ENCODE data around the gene DLGAP5. TPM values are rescaled to one million over a fixed set of nuclear protein-coding genes. Genes with fewer than 3 reads are reported as not detected.

Gene DLGAP5
- total and polyA plus RNA-seq, 8 donors, result 1.8 to 57.3 (median 23.0) TPM

DNA sequence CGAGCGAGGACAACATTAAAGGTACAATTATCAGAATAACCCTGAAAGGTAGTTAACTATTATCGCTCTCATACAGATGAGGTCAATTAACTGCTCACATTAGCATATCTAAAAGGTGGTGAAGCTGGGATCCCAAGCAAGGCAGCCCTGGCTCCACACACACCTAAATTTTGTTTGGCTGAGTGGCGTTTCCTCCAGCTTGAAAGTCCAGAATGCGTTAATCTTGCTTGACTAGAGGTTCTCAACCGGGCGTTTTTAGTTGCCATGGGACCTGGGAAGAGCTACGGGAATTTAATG lies 531 bp downstream of the DLGAP5 start:
- DNase-seq, result no peak
- Histone ChIP-seq H3K27ac (no peak overlapping the region), H3K9me3 (no peaks in the 10 kb centered on the region), H3K27me3 (no peaks in the 10 kb centered on the region), H3K36me3 (no peaks in the 10 kb centered on the region), H3K4me3 (peak overlapping the region; percentile 52 to 57), H3K4me1 (peaks cover 4 to 17% of the 10 kb centered on the region in 2 donors)
- ATAC-seq, result no peak
- TF ChIP-seq, protein P1, sequence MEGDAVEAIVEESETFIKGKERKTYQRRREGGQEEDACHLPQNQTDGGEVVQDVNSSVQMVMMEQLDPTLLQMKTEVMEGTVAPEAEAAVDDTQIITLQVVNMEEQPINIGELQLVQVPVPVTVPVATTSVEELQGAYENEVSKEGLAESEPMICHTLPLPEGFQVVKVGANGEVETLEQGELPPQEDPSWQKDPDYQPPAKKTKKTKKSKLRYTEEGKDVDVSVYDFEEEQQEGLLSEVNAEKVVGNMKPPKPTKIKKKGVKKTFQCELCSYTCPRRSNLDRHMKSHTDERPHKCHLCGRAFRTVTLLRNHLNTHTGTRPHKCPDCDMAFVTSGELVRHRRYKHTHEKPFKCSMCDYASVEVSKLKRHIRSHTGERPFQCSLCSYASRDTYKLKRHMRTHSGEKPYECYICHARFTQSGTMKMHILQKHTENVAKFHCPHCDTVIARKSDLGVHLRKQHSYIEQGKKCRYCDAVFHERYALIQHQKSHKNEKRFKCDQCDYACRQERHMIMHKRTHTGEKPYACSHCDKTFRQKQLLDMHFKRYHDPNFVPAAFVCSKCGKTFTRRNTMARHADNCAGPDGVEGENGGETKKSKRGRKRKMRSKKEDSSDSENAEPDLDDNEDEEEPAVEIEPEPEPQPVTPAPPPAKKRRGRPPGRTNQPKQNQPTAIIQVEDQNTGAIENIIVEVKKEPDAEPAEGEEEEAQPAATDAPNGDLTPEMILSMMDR (IDR thresholded peaks at IDR 0.05), result no peak
- intact Hi-C loops (cut with DNase I), result no loop called here

DNA sequence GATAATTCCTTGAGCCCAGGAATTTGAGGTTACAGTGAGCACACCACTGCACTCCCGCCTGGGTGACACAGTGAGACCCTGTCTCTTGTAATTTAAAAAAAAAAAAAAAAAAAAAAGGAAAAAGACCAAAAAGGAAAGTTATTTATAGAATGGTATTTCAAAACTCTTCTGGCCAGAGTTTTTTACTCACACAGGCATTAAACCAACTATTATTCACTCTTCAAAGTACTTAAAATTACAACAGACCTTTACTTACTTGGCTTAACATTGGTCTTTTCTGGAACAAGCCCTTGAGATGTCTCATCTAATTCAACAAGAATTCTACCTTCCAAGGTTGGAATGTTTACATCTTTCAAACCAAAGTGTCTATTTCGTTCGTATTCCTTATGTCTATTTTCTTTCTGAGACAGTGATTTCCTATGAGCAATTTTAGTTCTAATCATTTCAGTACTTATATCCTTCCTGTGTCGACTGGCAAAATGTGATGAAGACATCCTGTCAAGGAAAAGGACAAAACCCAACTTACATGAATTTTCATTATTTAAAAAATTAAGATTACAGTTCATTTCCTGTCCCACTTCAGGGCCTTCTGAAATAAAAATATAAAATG lies 2.6 kb downstream of the DLGAP5 start:
- TF ChIP-seq, protein P1 (IDR thresholded peaks at IDR 0.05), result no peak
- intact Hi-C loops (cut with DNase I), result no loop called here
- Histone ChIP-seq H3K4me3 (no peak overlapping the region), H3K4me1 (peaks cover 4 to 17% of the 10 kb centered on the region in 2 donors), H3K27me3 (no peaks in the 10 kb centered on the region), H3K36me3 (no peaks in the 10 kb centered on the region), H3K27ac (no peak overlapping the region), H3K9me3 (no peaks in the 10 kb centered on the region)
- DNase-seq, result no peak
- ATAC-seq, result no peak

DNA sequence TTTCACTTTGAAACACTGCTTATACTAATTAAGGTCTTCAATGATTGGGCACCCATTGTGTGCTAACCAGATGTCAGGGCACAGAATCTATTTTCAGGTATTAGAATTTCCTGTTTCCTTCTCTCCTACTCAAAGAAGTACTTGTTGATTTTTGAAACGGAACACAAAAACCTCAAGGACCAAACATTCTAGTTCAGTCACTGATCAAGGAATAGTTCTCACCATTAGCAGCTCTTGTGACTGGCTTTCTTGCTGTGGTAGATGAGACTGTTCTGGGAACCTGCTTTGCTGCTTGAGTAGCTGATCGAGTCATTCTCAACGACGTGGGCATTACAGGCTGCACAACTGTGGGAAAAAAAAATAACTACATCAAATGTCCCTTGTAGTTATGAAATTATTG lies 11.0 kb downstream of the DLGAP5 start:
- H3K9me3 ChIP-seq, result no peaks in the 10 kb centered on the region
- no peaks in the 10 kb centered on the region for H3K4me1 ChIP-seq
- ATAC-seq (peak; percentile 63), DNase-seq (no peak)
- no peaks in the 10 kb centered on the region for H3K27me3 ChIP-seq
- H3K4me3 ChIP-seq, result no peak overlapping the region
- TF ChIP-seq, protein P1 (IDR thresholded peaks at IDR 0.05), result no peak
- H3K36me3 ChIP-seq, result no peaks in the 10 kb centered on the region
- no peak overlapping the region for H3K27ac ChIP-seq
- intact Hi-C loops (cut with DNase I), result no loop called here

DNA sequence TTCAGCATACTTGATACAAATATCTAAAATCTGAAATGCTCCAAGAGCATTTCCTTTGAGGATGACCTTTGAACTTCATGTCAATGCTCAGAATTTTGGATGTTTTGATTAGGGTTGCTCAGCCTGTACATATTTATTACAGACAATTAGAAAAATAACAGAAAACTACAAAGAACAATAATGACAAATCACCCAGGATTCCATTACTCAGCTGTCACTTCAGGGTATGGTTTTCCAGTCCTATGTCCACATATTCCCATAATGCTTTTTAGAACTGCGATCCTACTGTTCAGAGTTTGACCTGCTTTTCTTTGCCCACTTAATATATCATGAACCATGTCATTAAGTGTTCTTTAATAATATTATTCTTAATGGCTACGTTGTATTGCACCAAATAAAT lies 11.4 kb downstream of the DLGAP5 start:
- H3K4me3 ChIP-seq, result no peak overlapping the region
- TF ChIP-seq, protein P1 (IDR thresholded peaks at IDR 0.05), result no peak
- no peak overlapping the region for H3K27ac ChIP-seq
- no peaks in the 10 kb centered on the region for H3K36me3 ChIP-seq
- no peaks in the 10 kb centered on the region for H3K9me3 ChIP-seq
- H3K27me3 ChIP-seq, result no peaks in the 10 kb centered on the region
- no peak for DNase-seq
- ATAC-seq, result no peak
- intact Hi-C loops (cut with DNase I), result no loop called here
- H3K4me1 ChIP-seq, result no peaks in the 10 kb centered on the region

DNA sequence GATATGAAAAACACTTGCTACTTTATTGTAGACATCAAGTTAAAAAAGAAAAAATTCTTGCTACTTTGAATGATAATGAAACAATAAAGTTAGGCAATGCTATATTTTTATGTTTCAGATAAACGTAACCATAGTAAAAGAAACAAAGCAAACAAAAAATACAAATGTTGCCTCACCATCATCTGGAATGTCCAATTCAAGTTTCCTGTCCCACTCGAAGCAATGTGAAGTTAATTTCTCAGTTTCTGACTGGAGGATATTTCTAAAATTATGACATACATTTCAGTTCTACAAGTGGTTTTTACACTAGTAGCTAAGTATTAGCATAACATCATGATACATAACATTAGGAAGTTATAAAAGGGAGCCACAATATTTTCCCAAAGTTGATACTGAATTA lies 20.9 kb downstream of the DLGAP5 start:
- no peak for ATAC-seq
- Histone ChIP-seq H3K27ac (no peak overlapping the region), H3K27me3 (no peaks in the 10 kb centered on the region), H3K4me1 (no peaks in the 10 kb centered on the region), H3K36me3 (peaks cover 0 to 4% of the 10 kb centered on the region in 2 donors), H3K9me3 (no peaks in the 10 kb centered on the region), H3K4me3 (no peak overlapping the region)
- TF ChIP-seq, protein P1 (IDR thresholded peaks at IDR 0.05), result no peak
- no peak for DNase-seq
- intact Hi-C loops (cut with DNase I), result no loop called here
